PC-9 (cell line): ENCODE data around the gene PPP2R1B.

Experiments used
- EZH2 ChIP-seq: fragments of 200-600 bp; sonication (generic); IDR thresholded peaks from 2 replicates; pipeline ENCODE4 v1.8.0; 2017; ENCODE audit warnings: antibody characterized with exemption, low read depth
- TF ChIP-seq, protein P1 (sequence below): fragments of 200-600 bp; sonication (generic); conservative IDR thresholded peaks from 2 replicates; pipeline ENCODE4 v1.6.1; 2017; ENCODE audit warnings: mixed run types, antibody characterized with exemption, mild to moderate bottlenecking, moderate library complexity

DNA sequence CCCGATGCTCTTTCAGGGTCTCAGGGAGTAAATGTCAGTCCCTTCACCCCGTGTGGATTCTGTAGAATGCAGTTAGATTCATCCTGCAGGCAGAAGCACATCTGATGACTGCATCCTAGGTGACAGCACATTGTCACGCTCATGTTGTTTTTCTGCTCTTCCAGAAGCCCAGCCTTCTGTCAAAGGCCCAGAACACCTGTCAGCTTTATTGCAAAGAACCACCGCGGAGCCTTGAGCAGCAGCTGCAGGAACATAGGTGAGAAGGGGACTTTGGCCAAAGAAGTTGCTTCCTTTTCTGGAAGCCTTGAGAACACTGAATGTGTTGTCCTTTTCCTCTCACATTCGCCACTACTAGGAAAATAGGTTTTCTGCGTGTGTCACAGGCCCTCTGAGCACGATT, 43.7 kb downstream of the PPP2R1B start:
- TF ChIP-seq, protein P1, sequence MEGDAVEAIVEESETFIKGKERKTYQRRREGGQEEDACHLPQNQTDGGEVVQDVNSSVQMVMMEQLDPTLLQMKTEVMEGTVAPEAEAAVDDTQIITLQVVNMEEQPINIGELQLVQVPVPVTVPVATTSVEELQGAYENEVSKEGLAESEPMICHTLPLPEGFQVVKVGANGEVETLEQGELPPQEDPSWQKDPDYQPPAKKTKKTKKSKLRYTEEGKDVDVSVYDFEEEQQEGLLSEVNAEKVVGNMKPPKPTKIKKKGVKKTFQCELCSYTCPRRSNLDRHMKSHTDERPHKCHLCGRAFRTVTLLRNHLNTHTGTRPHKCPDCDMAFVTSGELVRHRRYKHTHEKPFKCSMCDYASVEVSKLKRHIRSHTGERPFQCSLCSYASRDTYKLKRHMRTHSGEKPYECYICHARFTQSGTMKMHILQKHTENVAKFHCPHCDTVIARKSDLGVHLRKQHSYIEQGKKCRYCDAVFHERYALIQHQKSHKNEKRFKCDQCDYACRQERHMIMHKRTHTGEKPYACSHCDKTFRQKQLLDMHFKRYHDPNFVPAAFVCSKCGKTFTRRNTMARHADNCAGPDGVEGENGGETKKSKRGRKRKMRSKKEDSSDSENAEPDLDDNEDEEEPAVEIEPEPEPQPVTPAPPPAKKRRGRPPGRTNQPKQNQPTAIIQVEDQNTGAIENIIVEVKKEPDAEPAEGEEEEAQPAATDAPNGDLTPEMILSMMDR: no peak
- TF ChIP-seq EZH2: no peak
